K562 (cell line): ENCODE results near the gene RPH3AL. TPM values are rescaled to one million over a fixed set of nuclear protein-coding genes. Genes with fewer than 3 reads are reported as not detected.

Experiments used
- BCL6 ChIP-seq: fragments of 250-450 bp; sonication (Bioruptor Pico); IDR thresholded peaks from 2 replicates; pipeline ENCODE4 v1.4.0; 2020
- BRD4 ChIP-seq: fragments of 200-600 bp; sonication (generic); IDR thresholded peaks from 2 replicates; pipeline ENCODE4 v1.6.1; 2017; ENCODE audit warnings: inconsistent platforms
- ERF ChIP-seq: fragments of 450-650 bp; formaldehyde crosslinking; IDR thresholded peaks from 2 replicates; pipeline ENCODE4 v1.4.0; 2020; ENCODE audit warnings: mild to moderate bottlenecking, mixed read lengths
- FOXJ3 ChIP-seq: sonication (generic); formaldehyde crosslinking; IDR thresholded peaks from 2 replicates; pipeline ENCODE4 v1.4.0; 2020; ENCODE audit warnings: mild to moderate bottlenecking, missing genetic modification reagents
- GABPB2 ChIP-seq: fragments of 250-450 bp; sonication (Bioruptor Pico); conservative IDR thresholded peaks from 2 replicates; pipeline ENCODE4 v1.5.1; 2021; ENCODE audit warnings: mild to moderate bottlenecking
- HBP1 ChIP-seq: fragments of 450-650 bp; formaldehyde crosslinking; IDR thresholded peaks from 2 replicates; pipeline ENCODE4 v1.4.0; 2022; ENCODE audit warnings: missing genetic modification characterization
- HDAC6 ChIP-seq: IDR thresholded peaks from 2 replicates; pipeline ENCODE4 v1.6.1; 2012; ENCODE audit warnings: low read depth, mild to moderate bottlenecking, control low read depth, inconsistent platforms, low read length, moderate library complexity
- MAZ ChIP-seq, 2 experiments: fragments of 450-650 bp in 1 of 2; sonication (generic) in 1 of 2; formaldehyde crosslinking; IDR thresholded peaks in 1 of 2; conservative IDR thresholded peaks in 1 of 2; 2 replicates each; pipeline versions ENCODE4 v1.4.0 to v1.5.0; 2020; ENCODE audit warnings: mild to moderate bottlenecking in 1 of 2, missing genetic modification reagents in 1 of 2
- PCBP2 ChIP-seq: fragments of 200-400 bp; formaldehyde crosslinking; IDR thresholded peaks from 2 replicates; pipeline ENCODE4 v1.6.1; 2018; ENCODE audit warnings: low read length, low read depth, mild to moderate bottlenecking, moderate library complexity; ENCODE audit not compliant: poor library complexity, severe bottlenecking
- POLR2G ChIP-seq: fragments of 200-400 bp; formaldehyde crosslinking; IDR thresholded peaks from 2 replicates; pipeline ENCODE4 v1.6.1; 2017; ENCODE audit warnings: low read depth, mild to moderate bottlenecking, antibody characterized with exemption, low read length, moderate library complexity
- RB1 ChIP-seq: fragments of 450-650 bp; IDR thresholded peaks from 2 replicates; pipeline ENCODE4 v1.6.1; 2017; ENCODE audit warnings: low read depth, mild to moderate bottlenecking
- RHOXF2B ChIP-seq: fragments of 250-450 bp; sonication (Bioruptor Pico); conservative IDR thresholded peaks from 2 replicates; pipeline ENCODE4 v1.5.1; 2021
- SIN3B ChIP-seq: fragments of 450-650 bp; IDR thresholded peaks from 2 replicates; pipeline ENCODE4 v1.6.1; 2017; ENCODE audit warnings: low read depth, mild to moderate bottlenecking, moderate library complexity
- STAT5B ChIP-seq: fragments of 250-450 bp; sonication (Bioruptor Pico); IDR thresholded peaks from 2 replicates; pipeline ENCODE4 v1.8.0; 2021; ENCODE audit warnings: mild to moderate bottlenecking, inconsistent platforms
- THRB ChIP-seq: fragments of 450-650 bp; formaldehyde crosslinking; conservative IDR thresholded peaks from 2 replicates; pipeline ENCODE4 v1.4.0; 2022; ENCODE audit warnings: mild to moderate bottlenecking, missing genetic modification characterization
- ZNF133 ChIP-seq: fragments of 250-450 bp; sonication (Bioruptor Pico); IDR thresholded peaks from 2 replicates; pipeline ENCODE4 v1.4.0; 2020; ENCODE audit warnings: mild to moderate bottlenecking
- ZNF232 ChIP-seq: sonication (generic); formaldehyde crosslinking; IDR thresholded peaks from 2 replicates; pipeline ENCODE4 v1.8.0; 2022; ENCODE audit warnings: mild to moderate bottlenecking, missing genetic modification reagents
- ZNF589 ChIP-seq: fragments of 200-800 bp; sonication (Bioruptor generic); IDR thresholded peaks from 2 replicates; pipeline ENCODE4 v1.6.1; 2016; ENCODE audit warnings: low read depth, missing genetic modification characterization, missing compliant biosample characterization
- polyA plus RNA-seq, 8 experiments: library from polyadenylated mRNA; depleted of rRNA in 4 of 8; stranded (reverse) in 5 of 8; unstranded in 3 of 8; fragments of >200 nt; fragmentation: Nextera tagmentation in 2 of 8; fragmentation: Illumina TruSeq in 1 of 8; extraction: Ambion mirVana in 2 of 8; extraction: Trizol in 1 of 8; gene quantifications; 2 replicates each; pipeline versions ENCODE4 v1.2.1 to v1.2.3, GENCODE V29; 2011 to 2014; ENCODE audit warnings: inconsistent platforms in 1 of 8, missing spikeins in 1 of 8
- total RNA-seq, 7 experiments: library from RNA; depleted of rRNA in 6 of 7; stranded (reverse); fragments of >200 nt in 6 of 7; fragmentation: Illumina TruSeq in 2 of 7; extraction: Trizol in 2 of 7; gene quantifications; 2 replicates each; pipeline versions ENCODE4 v1.2.1 to v1.2.3, GENCODE V29; 2011 to 2021; ENCODE audit warnings: low replicate concordance in 1 of 7
- TF ChIP-seq, protein P1 (sequence below), 2 experiments: fragments of 450-650 bp; conservative IDR thresholded peaks; 2 replicates each; pipeline ENCODE4 v1.6.1; 2017; ENCODE audit warnings: mild to moderate bottlenecking in 2 of 2, moderate library complexity in 2 of 2
- TF ChIP-seq, protein P2 (sequence below): fragments of 450-650 bp; conservative IDR thresholded peaks from 2 replicates; pipeline ENCODE4 v1.6.1; 2016; ENCODE audit warnings: missing genetic modification characterization, low read depth, mild to moderate bottlenecking, control low read depth, missing compliant biosample characterization
- TF ChIP-seq, protein P3 (sequence below): fragments of 450-650 bp; IDR thresholded peaks from one replicate; pipeline ENCODE4 v1.6.1; 2018; ENCODE audit warnings: mild to moderate bottlenecking, moderate library complexity; ENCODE audit not compliant: partially characterized antibody

Gene RPH3AL
- total and polyA plus RNA-seq, 9 of the 15 experiments (the other 6 are each of a cell fraction or from before 2014, with no cell fraction given), result 0.18 to 1.7 (median 0.39) TPM

DNA sequence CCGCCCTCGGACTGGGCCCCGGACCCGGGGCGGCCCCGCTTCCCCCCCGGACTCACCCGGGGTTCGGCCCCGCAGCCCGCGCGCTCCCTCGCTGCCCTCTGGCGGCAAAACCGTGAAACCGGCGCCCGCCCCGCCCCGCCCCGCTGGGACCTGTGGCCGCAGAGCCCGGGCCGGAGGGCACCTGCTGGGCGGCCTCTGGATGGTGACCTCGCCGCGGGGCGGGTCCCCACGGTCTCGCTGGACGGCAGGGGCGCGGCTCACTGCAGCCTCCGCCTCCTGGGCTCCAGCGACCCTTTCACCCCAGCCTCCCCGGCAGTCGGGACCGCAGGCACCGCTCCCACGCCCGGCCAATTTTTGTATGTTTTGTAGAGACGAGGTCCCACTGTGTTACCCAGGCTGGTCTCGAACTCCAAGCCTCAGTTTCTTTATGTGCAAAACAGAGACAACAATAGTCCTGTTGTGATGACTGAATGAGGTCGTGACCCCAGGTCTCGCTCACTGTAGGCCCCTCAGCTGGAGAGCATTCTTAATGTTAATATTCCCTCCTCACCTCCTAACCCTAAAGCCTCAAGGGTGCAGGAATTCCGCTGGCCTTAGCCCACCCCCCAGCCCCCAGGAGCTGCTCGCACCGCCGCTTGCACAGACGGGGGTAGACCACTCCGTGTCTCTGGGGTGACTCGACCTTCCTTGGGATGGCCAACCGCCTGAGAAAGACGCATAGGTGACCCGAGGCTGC, 33.7 kb upstream of the RPH3AL start (continued):
- no peak for TF ChIP-seq THRB (CRISPR knock-in tag)
- TF ChIP-seq BCL6 (CRISPR knock-in tag), result no peak
- TF ChIP-seq BRD4, result no peak
- TF ChIP-seq, protein P1, sequence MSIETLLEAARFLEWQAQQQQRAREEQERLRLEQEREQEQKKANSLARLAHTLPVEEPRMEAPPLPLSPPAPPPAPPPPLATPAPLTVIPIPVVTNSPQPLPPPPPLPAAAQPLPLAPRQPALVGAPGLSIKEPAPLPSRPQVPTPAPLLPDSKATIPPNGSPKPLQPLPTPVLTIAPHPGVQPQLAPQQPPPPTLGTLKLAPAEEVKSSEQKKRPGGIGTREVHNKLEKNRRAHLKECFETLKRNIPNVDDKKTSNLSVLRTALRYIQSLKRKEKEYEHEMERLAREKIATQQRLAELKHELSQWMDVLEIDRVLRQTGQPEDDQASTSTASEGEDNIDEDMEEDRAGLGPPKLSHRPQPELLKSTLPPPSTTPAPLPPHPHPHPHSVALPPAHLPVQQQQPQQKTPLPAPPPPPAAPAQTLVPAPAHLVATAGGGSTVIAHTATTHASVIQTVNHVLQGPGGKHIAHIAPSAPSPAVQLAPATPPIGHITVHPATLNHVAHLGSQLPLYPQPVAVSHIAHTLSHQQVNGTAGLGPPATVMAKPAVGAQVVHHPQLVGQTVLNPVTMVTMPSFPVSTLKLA (conservative IDR thresholded peaks at IDR 0.05), result no peak
- TF ChIP-seq, protein P2, sequence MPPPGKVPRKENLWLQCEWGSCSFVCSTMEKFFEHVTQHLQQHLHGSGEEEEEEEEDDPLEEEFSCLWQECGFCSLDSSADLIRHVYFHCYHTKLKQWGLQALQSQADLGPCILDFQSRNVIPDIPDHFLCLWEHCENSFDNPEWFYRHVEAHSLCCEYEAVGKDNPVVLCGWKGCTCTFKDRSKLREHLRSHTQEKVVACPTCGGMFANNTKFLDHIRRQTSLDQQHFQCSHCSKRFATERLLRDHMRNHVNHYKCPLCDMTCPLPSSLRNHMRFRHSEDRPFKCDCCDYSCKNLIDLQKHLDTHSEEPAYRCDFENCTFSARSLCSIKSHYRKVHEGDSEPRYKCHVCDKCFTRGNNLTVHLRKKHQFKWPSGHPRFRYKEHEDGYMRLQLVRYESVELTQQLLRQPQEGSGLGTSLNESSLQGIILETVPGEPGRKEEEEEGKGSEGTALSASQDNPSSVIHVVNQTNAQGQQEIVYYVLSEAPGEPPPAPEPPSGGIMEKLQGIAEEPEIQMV (tag), result no peak
- TF ChIP-seq MAZ (CRISPR knock-in tag; conservative IDR thresholded peaks at IDR 0.05 in 1 of 2, IDR thresholded peaks at IDR 0.05 in 1 of 2), result peak in 1 of 2 experiments; percentile 71; a peak in 3 of 4 replicates
- TF ChIP-seq HDAC6, result no peak
- no peak for TF ChIP-seq GABPB2 (CRISPR knock-in tag)
- TF ChIP-seq RHOXF2B (CRISPR knock-in tag), result no peak
- peak; percentile 42; the same call in 1 of the 2 replicates for TF ChIP-seq RB1
- no peak for TF ChIP-seq FOXJ3 (CRISPR knock-in tag)
- no peak for TF ChIP-seq SIN3B
- TF ChIP-seq STAT5B (CRISPR knock-in tag), result no peak
- no peak for TF ChIP-seq ERF
- TF ChIP-seq ZNF232 (CRISPR knock-in tag), result no peak
- peak; percentile 53 for TF ChIP-seq POLR2G
- TF ChIP-seq, protein P3, sequence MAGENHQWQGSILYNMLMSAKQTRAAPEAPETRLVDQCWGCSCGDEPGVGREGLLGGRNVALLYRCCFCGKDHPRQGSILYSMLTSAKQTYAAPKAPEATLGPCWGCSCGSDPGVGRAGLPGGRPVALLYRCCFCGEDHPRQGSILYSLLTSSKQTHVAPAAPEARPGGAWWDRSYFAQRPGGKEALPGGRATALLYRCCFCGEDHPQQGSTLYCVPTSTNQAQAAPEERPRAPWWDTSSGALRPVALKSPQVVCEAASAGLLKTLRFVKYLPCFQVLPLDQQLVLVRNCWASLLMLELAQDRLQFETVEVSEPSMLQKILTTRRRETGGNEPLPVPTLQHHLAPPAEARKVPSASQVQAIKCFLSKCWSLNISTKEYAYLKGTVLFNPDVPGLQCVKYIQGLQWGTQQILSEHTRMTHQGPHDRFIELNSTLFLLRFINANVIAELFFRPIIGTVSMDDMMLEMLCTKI, result no peak
- TF ChIP-seq ZNF589 (CRISPR knock-in tag), result no peak
- TF ChIP-seq ZNF133, result no peak
- no peak for TF ChIP-seq HBP1 (CRISPR knock-in tag)
- no peak for TF ChIP-seq PCBP2
